Endothelial cell of umbilical vein (primary cell): ENCODE results near the gene GATA1. TPM values are rescaled to one million over a fixed set of nuclear protein-coding genes. Genes with fewer than 3 reads are reported as not detected.

Source experiments
- BruUV-seq: library from RNA; stranded (reverse); fragments of 400-500 nt; replicated peaks from 2 replicates; lab custom pipeline; 2021; lab: Mats Ljungman, UMichigan
- CTCF ChIA-PET: fragments of 300-600, 350-600 bp; sonication (Branson Sonifier 250); formaldehyde crosslinking; loops from one replicate; lab custom pipeline; 2021; ENCODE audit warnings: antibody characterized with exemption, inconsistent platforms; lab: Charles Lee
- POLR2A ChIA-PET: fragments of 300-600, 350-600 bp; sonication (Branson Sonifier 250); formaldehyde crosslinking; loops from one replicate; lab custom pipeline; 2021; ENCODE audit warnings: antibody characterized with exemption, inconsistent platforms; lab: Charles Lee
- DNase-seq: peaks from one replicate; pipeline ENCODE4 v3.0.0-alpha.2; 2011; ENCODE audit warnings: low read depth, low spot score
- FAIRE-seq: peaks from 2 replicates; lab custom pipeline; 2011; peaks lifted over from hg19 to GRCh38; lab: Jason Lieb, UNC
- H2AFZ ChIP-seq: 2 replicates; pipeline ENCODE4 v1.6.0; 2012; ENCODE audit warnings: low read depth, low read length, control low read depth, inconsistent platforms
- H3K27ac ChIP-seq: 2 replicates; pipeline ENCODE4 v1.5.1; 2011; ENCODE audit warnings: low read depth, mild to moderate bottlenecking, control low read depth, low read length, moderate library complexity; ENCODE audit not compliant: insufficient read depth
- H3K27me3 ChIP-seq, 2 experiments: 2 replicates each; pipeline versions ENCODE4 v1.6.0 to v1.6.1; 2011; ENCODE audit warnings: low read length in 2 of 2, mixed read lengths in 1 of 2; ENCODE audit not compliant: control insufficient read depth in 2 of 2, insufficient read depth in 2 of 2
- H3K36me3 ChIP-seq, 2 experiments: 2 replicates in 1 of 2; 3 replicates in 1 of 2; pipeline ENCODE4 v1.5.1; 2011; ENCODE audit warnings: low read length in 2 of 2, mild to moderate bottlenecking in 1 of 2, moderate library complexity in 1 of 2; ENCODE audit not compliant: control insufficient read depth in 2 of 2, insufficient read depth in 2 of 2; ENCODE audit errors: extremely low read depth in 1 of 2
- H3K4me1 ChIP-seq: 3 replicates; pipeline ENCODE4 v1.5.1; 2011; ENCODE audit warnings: mild to moderate bottlenecking, low read length; ENCODE audit not compliant: control insufficient read depth, insufficient read depth; ENCODE audit errors: extremely low read depth
- H3K4me2 ChIP-seq: 2 replicates; pipeline ENCODE4 v1.6.1; 2011; ENCODE audit warnings: low read length, control low read depth, mixed read lengths; ENCODE audit not compliant: insufficient read depth
- H3K4me3 ChIP-seq, 3 experiments: fragments of 200-600 bp in 1 of 3; sonication (generic), shearing (Covaris generic) in 1 of 3; replicated peaks in 1 of 3; 2 replicates each; pipeline ENCODE4 v1.5.1; 2011 to 2016; ENCODE audit warnings: control low read depth in 3 of 3, low read length in 3 of 3, mild to moderate bottlenecking in 2 of 3, inconsistent platforms in 1 of 3, low read depth in 1 of 3, moderate library complexity in 1 of 3; ENCODE audit not compliant: insufficient read depth in 1 of 3
- H3K79me2 ChIP-seq: 2 replicates; pipeline ENCODE4 v1.6.0; 2012; ENCODE audit warnings: low read length, inconsistent platforms; ENCODE audit not compliant: control insufficient read depth, insufficient read depth
- H3K9ac ChIP-seq: replicated peaks from 2 replicates; pipeline ENCODE3; 2011; ENCODE audit warnings: low read length, control low read depth; ENCODE audit not compliant: insufficient read depth; ENCODE audit errors: extremely low read depth
- H3K9me1 ChIP-seq: replicated peaks from 3 replicates; pipeline ENCODE4 v1.6.0; 2011; ENCODE audit warnings: mild to moderate bottlenecking, low read length; ENCODE audit not compliant: control insufficient read depth, insufficient read depth; ENCODE audit errors: extremely low read depth
- H3K9me3 ChIP-seq: replicated peaks from 2 replicates; pipeline ENCODE4 v1.5.1; 2012; ENCODE audit warnings: low read length, inconsistent platforms; ENCODE audit not compliant: control insufficient read depth, insufficient read depth
- H4K20me1 ChIP-seq: replicated peaks from 2 replicates; pipeline ENCODE3; 2011; ENCODE audit warnings: mild to moderate bottlenecking, low read length; ENCODE audit not compliant: control insufficient read depth, insufficient read depth; ENCODE audit errors: extremely low read depth
- CTCF ChIP-seq, 2 donors: IDR thresholded peaks; 1 replicate in 1 of 2; 2 replicates in 1 of 2; pipeline ENCODE4 v1.5.1; 2011; ENCODE audit warnings: low read length in 2 of 2, mild to moderate bottlenecking in 2 of 2, moderate library complexity in 2 of 2, control low read depth in 1 of 2, inconsistent platforms in 1 of 2, low read depth in 1 of 2; ENCODE audit not compliant: insufficient read depth in 1 of 2; ENCODE audit errors: extremely low read depth in 1 of 2
- EZH2 ChIP-seq: IDR thresholded peaks from 2 replicates; pipeline ENCODE4 v1.6.1; 2012; ENCODE audit warnings: borderline replicate concordance, low read depth, mild to moderate bottlenecking, moderate library complexity, low read length, inconsistent platforms; ENCODE audit not compliant: severe bottlenecking
- FOS ChIP-seq: IDR thresholded peaks from 2 replicates; pipeline ENCODE4 v1.6.1; 2011; ENCODE audit warnings: mild to moderate bottlenecking, low read length, moderate library complexity, borderline replicate concordance; ENCODE audit not compliant: insufficient read depth
- GATA2 ChIP-seq: IDR thresholded peaks from 2 replicates; pipeline ENCODE4 v1.7.0; 2011; ENCODE audit warnings: low read depth, mild to moderate bottlenecking, moderate library complexity, mixed read lengths, low read length; ENCODE audit not compliant: insufficient read length, insufficient read depth
- JUN ChIP-seq: IDR thresholded peaks from 2 replicates; pipeline ENCODE4 v1.6.1; 2011; ENCODE audit warnings: borderline replicate concordance, low read depth; ENCODE audit not compliant: insufficient read length, insufficient read depth
- MAX ChIP-seq: IDR thresholded peaks from 2 replicates; pipeline ENCODE4 v1.6.1; 2011; ENCODE audit not compliant: insufficient read depth, insufficient read length
- MYC ChIP-seq: IDR thresholded peaks from one replicate; pipeline ENCODE4 v1.6.1; 2011; ENCODE audit warnings: mild to moderate bottlenecking, low read depth, low read length
- POLR2A ChIP-seq: IDR thresholded peaks from 2 replicates; pipeline ENCODE4 v1.6.1; 2012; ENCODE audit warnings: low read depth, mild to moderate bottlenecking, control low read depth, low read length
- POLR2AphosphoS5 ChIP-seq: IDR thresholded peaks from 2 replicates; pipeline ENCODE4 v1.6.1; 2012; ENCODE audit warnings: low read depth, mild to moderate bottlenecking, control low read depth, low read length, moderate library complexity; ENCODE audit not compliant: insufficient read depth
- dilution Hi-C: fragments of 300-500 bp; cut with MboI; formaldehyde crosslinking; loops from one replicate; pipeline ENCODE4 v1.15.0; 2019; ENCODE audit warnings: low sequenced_read_pairs; ENCODE audit not compliant: extremely low pct_ligation_motif_present
- intact Hi-C: fragments of 100-400 bp; cut with micrococcal nuclease; formaldehyde crosslinking; loops from one replicate; pipeline ENCODE4 v1.10.0; 2022
- polyA plus RNA-seq, 4 experiments: library from polyadenylated mRNA; depleted of rRNA in 3 of 4; stranded (reverse) in 3 of 4; unstranded in 1 of 4; fragments of >200 nt; gene quantifications; 2 replicates each; pipeline versions ENCODE4 v1.2.1 to v1.2.3, GENCODE V29; 2011 to 2012; ENCODE audit warnings: missing spikeins in 1 of 4
- total RNA-seq: library from RNA; stranded (reverse); gene quantifications from 2 replicates; pipeline ENCODE4 v1.2.3, GENCODE V29; 2021

The GATA1 gene
- total and polyA plus RNA-seq, 2 donors (not counting 3 experiments of a cell fraction or from before 2014, with no cell fraction given): not detected

- H3K27me3 ChIP-seq: no peaks in the 10 kb centered on the region
- TF ChIP-seq EZH2: no peak
- no peak for TF ChIP-seq MAX
- TF ChIP-seq GATA2: no peak
- no peak for TF ChIP-seq JUN
- no peak for TF ChIP-seq POLR2A
- TF ChIP-seq FOS: no peak
- no peak for TF ChIP-seq CTCF (IDR thresholded peaks at IDR 0.05; ENCODE audit: extremely low read depth in 1 of 2, insufficient read depth in 1 of 2, low read depth in 1 of 2, low read length in 2 of 2)
- no peak for TF ChIP-seq MYC
- no peak for TF ChIP-seq POLR2AphosphoS5
- no peaks in the 10 kb centered on the region for H3K9me3 ChIP-seq
- no peak overlapping the region for H3K27ac ChIP-seq
- H3K36me3 ChIP-seq: no peaks in the 10 kb centered on the region
- no peak for FAIRE-seq
- BruUV-seq: no TSS peak
- H3K4me1 ChIP-seq: no peaks in the 10 kb centered on the region
- dilution Hi-C loops (no loop called here), intact Hi-C loops (no loop called here)
- CTCF ChIA-PET: no interaction called here
- no peaks in the 10 kb centered on the region for H4K20me1 ChIP-seq
- H3K9ac ChIP-seq: no peak overlapping the region
- H3K9me1 ChIP-seq: no peaks in the 10 kb centered on the region
- no peak overlapping the region for H2AFZ ChIP-seq
- no peak overlapping the region for H3K4me2 ChIP-seq
- no peak overlapping the region for H3K4me3 ChIP-seq
- DNase-seq: no peak
- POLR2A ChIA-PET: no interaction called here
- H3K79me2 ChIP-seq: no peaks in the 10 kb centered on the region
These were observed 13.8 kb upstream of the GATA1 start for GRCh38 chrX:48772602-48773001.
